Astrocyte of the spinal cord (primary cell): Measurements from ENCODE around the gene NTN1.
A peak's percentile ranks its signal among the peaks of the same experiment; 100 is the strongest.

ENCODE experiments used
- DNase-seq: peaks from one replicate; pipeline ENCODE4 v3.0.0; 2011; ENCODE audit warnings: low read depth, low spot score
- H3K4me3 ChIP-seq: 2 replicates; pipeline ENCODE4 v1.5.1; 2011; ENCODE audit warnings: low read depth, mild to moderate bottlenecking, low read length, moderate library complexity
- CTCF ChIP-seq: IDR thresholded peaks from 2 replicates; pipeline ENCODE4 v1.5.1; 2012; ENCODE audit warnings: low read depth, mild to moderate bottlenecking, low read length, inconsistent platforms
- in situ Hi-C: cut with HindIII; loops from 2 replicates; pipeline ENCODE4 v1.10.0; 2017; ENCODE audit warnings: low sequenced_read_pairs

NTN1 gene

GRCh38 chr17:9221147-9221921, 200.0 kb downstream of the NTN1 start:
- no peak overlapping the region for H3K4me3 ChIP-seq
- no peak for DNase-seq
- in situ Hi-C loops: no loop called here
- TF ChIP-seq CTCF: no peak

- DNase-seq: no peak
- in situ Hi-C loops: no loop called here
- no peak overlapping the region for H3K4me3 ChIP-seq
- TF ChIP-seq CTCF: no peak
Measured at GRCh38 chr17:9221922-9222180, 200.5 kb downstream of the NTN1 start.

- in situ Hi-C loops: no loop called here
- H3K4me3 ChIP-seq: no peak overlapping the region
- no peak for TF ChIP-seq CTCF
- no peak for DNase-seq
Measured at GRCh38 chr17:9223531-9223930, 202.2 kb downstream of the NTN1 start.

GRCh38 chr17:9224485-9224884, 203.2 kb downstream of the NTN1 start:
- TF ChIP-seq CTCF: no peak
- DNase-seq: no peak
- in situ Hi-C loops: no loop called here
- no peak overlapping the region for H3K4me3 ChIP-seq

- peak; percentile 4 for TF ChIP-seq CTCF
Measured at GRCh38 chr17:9225305-9226101, 204.2 kb downstream of the NTN1 start.

GRCh38 chr17:9226130-9226793, 205.0 kb downstream of the NTN1 start:
- no peak overlapping the region for H3K4me3 ChIP-seq
- in situ Hi-C loops: no loop called here
- no peak for TF ChIP-seq CTCF
- no peak for DNase-seq

More at GRCh38 chr17:9225305-9226101, 204.2 kb downstream of the NTN1 start:
- in situ Hi-C loops: no loop called here
- no peak for DNase-seq
- H3K4me3 ChIP-seq: no peak overlapping the region
